Endothelial cell of umbilical vein (primary cell): ENCODE measurements around the gene UROC1. TPM values are rescaled to one million over a fixed set of nuclear protein-coding genes. Genes with fewer than 3 reads are reported as not detected.

Experiments
- BruUV-seq: library from RNA; stranded (reverse); fragments of 400-500 nt; replicated peaks from 2 replicates; lab custom pipeline; 2021; lab: Mats Ljungman, UMichigan
- CTCF ChIA-PET: fragments of 300-600, 350-600 bp; sonication (Branson Sonifier 250); formaldehyde crosslinking; loops from one replicate; lab custom pipeline; 2021; ENCODE audit warnings: antibody characterized with exemption, inconsistent platforms; lab: Charles Lee
- POLR2A ChIA-PET: fragments of 300-600, 350-600 bp; sonication (Branson Sonifier 250); formaldehyde crosslinking; loops from one replicate; lab custom pipeline; 2021; ENCODE audit warnings: antibody characterized with exemption, inconsistent platforms; lab: Charles Lee
- DNase-seq: peaks from one replicate; pipeline ENCODE4 v3.0.0-alpha.2; 2011; ENCODE audit warnings: low read depth, low spot score
- FAIRE-seq: peaks from 2 replicates; lab custom pipeline; 2011; peaks lifted over from hg19 to GRCh38; lab: Jason Lieb, UNC
- H2AFZ ChIP-seq: 2 replicates; pipeline ENCODE4 v1.6.0; 2012; ENCODE audit warnings: low read depth, low read length, control low read depth, inconsistent platforms
- H3K27ac ChIP-seq: 2 replicates; pipeline ENCODE4 v1.5.1; 2011; ENCODE audit warnings: low read depth, mild to moderate bottlenecking, control low read depth, low read length, moderate library complexity; ENCODE audit not compliant: insufficient read depth
- H3K27me3 ChIP-seq, 2 experiments: 2 replicates each; pipeline versions ENCODE4 v1.6.0 to v1.6.1; 2011; ENCODE audit warnings: low read length in 2 of 2, mixed read lengths in 1 of 2; ENCODE audit not compliant: control insufficient read depth in 2 of 2, insufficient read depth in 2 of 2
- H3K36me3 ChIP-seq, 2 experiments: 2 replicates in 1 of 2; 3 replicates in 1 of 2; pipeline ENCODE4 v1.5.1; 2011; ENCODE audit warnings: low read length in 2 of 2, mild to moderate bottlenecking in 1 of 2, moderate library complexity in 1 of 2; ENCODE audit not compliant: control insufficient read depth in 2 of 2, insufficient read depth in 2 of 2; ENCODE audit errors: extremely low read depth in 1 of 2
- H3K4me1 ChIP-seq: 3 replicates; pipeline ENCODE4 v1.5.1; 2011; ENCODE audit warnings: mild to moderate bottlenecking, low read length; ENCODE audit not compliant: control insufficient read depth, insufficient read depth; ENCODE audit errors: extremely low read depth
- H3K4me2 ChIP-seq: 2 replicates; pipeline ENCODE4 v1.6.1; 2011; ENCODE audit warnings: low read length, control low read depth, mixed read lengths; ENCODE audit not compliant: insufficient read depth
- H3K4me3 ChIP-seq, 3 experiments: fragments of 200-600 bp in 1 of 3; sonication (generic), shearing (Covaris generic) in 1 of 3; replicated peaks in 1 of 3; 2 replicates each; pipeline ENCODE4 v1.5.1; 2011 to 2016; ENCODE audit warnings: control low read depth in 3 of 3, low read length in 3 of 3, mild to moderate bottlenecking in 2 of 3, inconsistent platforms in 1 of 3, low read depth in 1 of 3, moderate library complexity in 1 of 3; ENCODE audit not compliant: insufficient read depth in 1 of 3
- H3K79me2 ChIP-seq: 2 replicates; pipeline ENCODE4 v1.6.0; 2012; ENCODE audit warnings: low read length, inconsistent platforms; ENCODE audit not compliant: control insufficient read depth, insufficient read depth
- H3K9ac ChIP-seq: replicated peaks from 2 replicates; pipeline ENCODE3; 2011; ENCODE audit warnings: low read length, control low read depth; ENCODE audit not compliant: insufficient read depth; ENCODE audit errors: extremely low read depth
- H3K9me1 ChIP-seq: replicated peaks from 3 replicates; pipeline ENCODE4 v1.6.0; 2011; ENCODE audit warnings: mild to moderate bottlenecking, low read length; ENCODE audit not compliant: control insufficient read depth, insufficient read depth; ENCODE audit errors: extremely low read depth
- H3K9me3 ChIP-seq: replicated peaks from 2 replicates; pipeline ENCODE4 v1.5.1; 2012; ENCODE audit warnings: low read length, inconsistent platforms; ENCODE audit not compliant: control insufficient read depth, insufficient read depth
- H4K20me1 ChIP-seq: replicated peaks from 2 replicates; pipeline ENCODE3; 2011; ENCODE audit warnings: mild to moderate bottlenecking, low read length; ENCODE audit not compliant: control insufficient read depth, insufficient read depth; ENCODE audit errors: extremely low read depth
- CTCF ChIP-seq, 2 donors: IDR thresholded peaks; 1 replicate in 1 of 2; 2 replicates in 1 of 2; pipeline ENCODE4 v1.5.1; 2011; ENCODE audit warnings: low read length in 2 of 2, mild to moderate bottlenecking in 2 of 2, moderate library complexity in 2 of 2, control low read depth in 1 of 2, inconsistent platforms in 1 of 2, low read depth in 1 of 2; ENCODE audit not compliant: insufficient read depth in 1 of 2; ENCODE audit errors: extremely low read depth in 1 of 2
- EZH2 ChIP-seq: IDR thresholded peaks from 2 replicates; pipeline ENCODE4 v1.6.1; 2012; ENCODE audit warnings: borderline replicate concordance, low read depth, mild to moderate bottlenecking, moderate library complexity, low read length, inconsistent platforms; ENCODE audit not compliant: severe bottlenecking
- FOS ChIP-seq: IDR thresholded peaks from 2 replicates; pipeline ENCODE4 v1.6.1; 2011; ENCODE audit warnings: mild to moderate bottlenecking, low read length, moderate library complexity, borderline replicate concordance; ENCODE audit not compliant: insufficient read depth
- GATA2 ChIP-seq: IDR thresholded peaks from 2 replicates; pipeline ENCODE4 v1.7.0; 2011; ENCODE audit warnings: low read depth, mild to moderate bottlenecking, moderate library complexity, mixed read lengths, low read length; ENCODE audit not compliant: insufficient read length, insufficient read depth
- MYC ChIP-seq: IDR thresholded peaks from one replicate; pipeline ENCODE4 v1.6.1; 2011; ENCODE audit warnings: mild to moderate bottlenecking, low read depth, low read length
- POLR2A ChIP-seq: IDR thresholded peaks from 2 replicates; pipeline ENCODE4 v1.6.1; 2012; ENCODE audit warnings: low read depth, mild to moderate bottlenecking, control low read depth, low read length
- dilution Hi-C: fragments of 300-500 bp; cut with MboI; formaldehyde crosslinking; loops from one replicate; pipeline ENCODE4 v1.15.0; 2019; ENCODE audit warnings: low sequenced_read_pairs; ENCODE audit not compliant: extremely low pct_ligation_motif_present
- intact Hi-C: fragments of 100-400 bp; cut with micrococcal nuclease; formaldehyde crosslinking; loops from one replicate; pipeline ENCODE4 v1.10.0; 2022
- polyA plus RNA-seq, 4 experiments: library from polyadenylated mRNA; depleted of rRNA in 3 of 4; stranded (reverse) in 3 of 4; unstranded in 1 of 4; fragments of >200 nt; gene quantifications; 2 replicates each; pipeline versions ENCODE4 v1.2.1 to v1.2.3, GENCODE V29; 2011 to 2012; ENCODE audit warnings: missing spikeins in 1 of 4
- total RNA-seq: library from RNA; stranded (reverse); gene quantifications from 2 replicates; pipeline ENCODE4 v1.2.3, GENCODE V29; 2021
- TF ChIP-seq, protein P1 (sequence below): IDR thresholded peaks from 2 replicates; pipeline ENCODE4 v1.6.1; 2011; ENCODE audit not compliant: insufficient read depth, insufficient read length

Gene UROC1
- total and polyA plus RNA-seq, 2 donors (not counting 3 experiments of a cell fraction or from before 2014, with no cell fraction given): not detected

- no peak overlapping the region for H3K9ac ChIP-seq
Observed at GRCh38 chr3:126515066-126515706, 2.4 kb downstream of the UROC1 start.

More at GRCh38 chr3:126515066-126515706, 2.4 kb downstream of the UROC1 start:
- H3K4me2 ChIP-seq: no peak overlapping the region
- no peaks in the 10 kb centered on the region for H3K9me1 ChIP-seq
- H3K79me2 ChIP-seq: no peaks in the 10 kb centered on the region
- BruUV-seq: no TSS peak
- no peaks in the 10 kb centered on the region for H3K9me3 ChIP-seq
- no peak overlapping the region for H3K4me3 ChIP-seq
- no peak overlapping the region for H2AFZ ChIP-seq
- H3K27ac ChIP-seq: no peak overlapping the region
- intact Hi-C loops (no loop called here), dilution Hi-C loops (no loop called here)
- FAIRE-seq: no peak
- TF ChIP-seq MYC: no peak
- no peak for TF ChIP-seq GATA2
- no peak for TF ChIP-seq EZH2
- no peak for TF ChIP-seq FOS
- TF ChIP-seq, protein P1, sequence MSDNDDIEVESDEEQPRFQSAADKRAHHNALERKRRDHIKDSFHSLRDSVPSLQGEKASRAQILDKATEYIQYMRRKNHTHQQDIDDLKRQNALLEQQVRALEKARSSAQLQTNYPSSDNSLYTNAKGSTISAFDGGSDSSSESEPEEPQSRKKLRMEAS: no peak
- TF ChIP-seq POLR2A: no peak
- no peak for TF ChIP-seq CTCF (IDR thresholded peaks at IDR 0.05; ENCODE audit: extremely low read depth in 1 of 2, insufficient read depth in 1 of 2, low read depth in 1 of 2, low read length in 2 of 2)
- no peaks in the 10 kb centered on the region for H3K4me1 ChIP-seq
- no peaks in the 10 kb centered on the region for H3K36me3 ChIP-seq
- POLR2A ChIA-PET: no interaction called here
- no peaks in the 10 kb centered on the region for H4K20me1 ChIP-seq
- CTCF ChIA-PET: no interaction called here
- DNase-seq: no peak
- no peaks in the 10 kb centered on the region for H3K27me3 ChIP-seq
